K562 (cell line): ENCODE results near the gene CDC37. TPM values are rescaled to one million over a fixed set of nuclear protein-coding genes. Genes with fewer than 3 reads are reported as not detected.

Experiments used
- CBX3 ChIP-seq, 2 experiments: IDR thresholded peaks; 1 replicate in 1 of 2; 2 replicates in 1 of 2; pipeline ENCODE4 v1.6.1; 2012; ENCODE audit warnings: inconsistent platforms in 2 of 2, low read length in 2 of 2, borderline replicate concordance in 1 of 2, control low read depth in 1 of 2
- ETV5 ChIP-seq: sonication (generic); formaldehyde crosslinking; IDR thresholded peaks from 2 replicates; pipeline ENCODE4 v1.4.0; 2020; ENCODE audit warnings: low read depth, mild to moderate bottlenecking, missing genetic modification reagents
- FIP1L1 ChIP-seq: fragments of 200-400 bp; formaldehyde crosslinking; IDR thresholded peaks from 2 replicates; pipeline ENCODE4 v1.6.1; 2018; ENCODE audit warnings: mild to moderate bottlenecking, low read depth, low read length; ENCODE audit not compliant: poor library complexity, severe bottlenecking
- JUN ChIP-seq, 2 experiments: sonication (generic) in 1 of 2; formaldehyde crosslinking in 1 of 2; IDR thresholded peaks; 2 replicates each; pipeline versions ENCODE4 v1.6.1 to v1.8.0; 2012 to 2022; ENCODE audit warnings: borderline replicate concordance in 2 of 2, mild to moderate bottlenecking in 2 of 2, improper control_type of control experiment in 1 of 2, low read depth in 1 of 2, low read length in 1 of 2, missing genetic modification reagents in 1 of 2
- KDM1A ChIP-seq, 2 experiments: fragments of 450-650 bp; IDR thresholded peaks; 2 replicates each; pipeline ENCODE4 v1.6.1; 2016; ENCODE audit warnings: mild to moderate bottlenecking in 2 of 2
- MXI1 ChIP-seq: IDR thresholded peaks from 2 replicates; pipeline ENCODE4 v1.6.1; 2011; ENCODE audit warnings: low read depth, mild to moderate bottlenecking, improper control_type of control experiment, low read length
- MYC ChIP-seq, 2 experiments: fragments of 250-450 bp in 1 of 2; sonication (Bioruptor Pico) in 1 of 2; IDR thresholded peaks; 2 replicates each; pipeline versions ENCODE4 v1.5.1 to v1.6.1; 2012 to 2021; ENCODE audit warnings: low read depth in 2 of 2, borderline replicate concordance in 1 of 2, improper control_type of control experiment in 1 of 2, low read length in 1 of 2, mild to moderate bottlenecking in 1 of 2, moderate library complexity in 1 of 2
- POLR2B ChIP-seq: fragments of 450-650 bp; IDR thresholded peaks from 2 replicates; pipeline ENCODE4 v1.6.1; 2018; ENCODE audit warnings: low read depth; ENCODE audit not compliant: partially characterized antibody
- SIN3A ChIP-seq, 2 experiments: fragments of 150-350 bp in 1 of 2; IDR thresholded peaks; 2 replicates each; pipeline ENCODE4 v1.6.1; 2011 to 2016; ENCODE audit warnings: borderline replicate concordance in 2 of 2, low read depth in 2 of 2, low read length in 2 of 2, mild to moderate bottlenecking in 2 of 2, moderate library complexity in 2 of 2; ENCODE audit not compliant: control insufficient read depth in 1 of 2
- TBP ChIP-seq: optimal IDR thresholded peaks from 2 replicates; pipeline ENCODE3; 2011; ENCODE audit warnings: low read depth, low read length, improper control_type of control experiment
- ZNF23 ChIP-seq: fragments of 250-450 bp; sonication (Bioruptor Pico); IDR thresholded peaks from 2 replicates; pipeline ENCODE4 v1.4.0; 2020; ENCODE audit warnings: mild to moderate bottlenecking
- ZNF507 ChIP-seq: conservative IDR thresholded peaks from 2 replicates; pipeline ENCODE4 v1.6.1; 2017; ENCODE audit warnings: missing genetic modification characterization, missing compliant biosample characterization
- polyA plus RNA-seq, 8 experiments: library from polyadenylated mRNA; depleted of rRNA in 4 of 8; stranded (reverse) in 5 of 8; unstranded in 3 of 8; fragments of >200 nt; fragmentation: Nextera tagmentation in 2 of 8; fragmentation: Illumina TruSeq in 1 of 8; extraction: Ambion mirVana in 2 of 8; extraction: Trizol in 1 of 8; gene quantifications; 2 replicates each; pipeline versions ENCODE4 v1.2.1 to v1.2.3, GENCODE V29; 2011 to 2014; ENCODE audit warnings: inconsistent platforms in 1 of 8, missing spikeins in 1 of 8
- total RNA-seq, 7 experiments: library from RNA; depleted of rRNA in 6 of 7; stranded (reverse); fragments of >200 nt in 6 of 7; fragmentation: Illumina TruSeq in 2 of 7; extraction: Trizol in 2 of 7; gene quantifications; 2 replicates each; pipeline versions ENCODE4 v1.2.1 to v1.2.3, GENCODE V29; 2011 to 2021; ENCODE audit warnings: low replicate concordance in 1 of 7
- TF ChIP-seq, protein P1 (sequence below): fragments of 450-650 bp; IDR thresholded peaks from 2 replicates; pipeline ENCODE4 v1.6.1; 2018; ENCODE audit not compliant: partially characterized antibody
- TF ChIP-seq, protein P2 (sequence below): fragments of 250-450 bp; sonication (Bioruptor Pico); IDR thresholded peaks from 2 replicates; pipeline ENCODE4 v1.4.0; 2020; ENCODE audit warnings: mild to moderate bottlenecking, moderate library complexity

The CDC37 gene
- total and polyA plus RNA-seq, 9 of the 15 experiments (the other 6 are each of a cell fraction or from before 2014, with no cell fraction given) = 6.6 to 538 (median 227) TPM

DNA sequence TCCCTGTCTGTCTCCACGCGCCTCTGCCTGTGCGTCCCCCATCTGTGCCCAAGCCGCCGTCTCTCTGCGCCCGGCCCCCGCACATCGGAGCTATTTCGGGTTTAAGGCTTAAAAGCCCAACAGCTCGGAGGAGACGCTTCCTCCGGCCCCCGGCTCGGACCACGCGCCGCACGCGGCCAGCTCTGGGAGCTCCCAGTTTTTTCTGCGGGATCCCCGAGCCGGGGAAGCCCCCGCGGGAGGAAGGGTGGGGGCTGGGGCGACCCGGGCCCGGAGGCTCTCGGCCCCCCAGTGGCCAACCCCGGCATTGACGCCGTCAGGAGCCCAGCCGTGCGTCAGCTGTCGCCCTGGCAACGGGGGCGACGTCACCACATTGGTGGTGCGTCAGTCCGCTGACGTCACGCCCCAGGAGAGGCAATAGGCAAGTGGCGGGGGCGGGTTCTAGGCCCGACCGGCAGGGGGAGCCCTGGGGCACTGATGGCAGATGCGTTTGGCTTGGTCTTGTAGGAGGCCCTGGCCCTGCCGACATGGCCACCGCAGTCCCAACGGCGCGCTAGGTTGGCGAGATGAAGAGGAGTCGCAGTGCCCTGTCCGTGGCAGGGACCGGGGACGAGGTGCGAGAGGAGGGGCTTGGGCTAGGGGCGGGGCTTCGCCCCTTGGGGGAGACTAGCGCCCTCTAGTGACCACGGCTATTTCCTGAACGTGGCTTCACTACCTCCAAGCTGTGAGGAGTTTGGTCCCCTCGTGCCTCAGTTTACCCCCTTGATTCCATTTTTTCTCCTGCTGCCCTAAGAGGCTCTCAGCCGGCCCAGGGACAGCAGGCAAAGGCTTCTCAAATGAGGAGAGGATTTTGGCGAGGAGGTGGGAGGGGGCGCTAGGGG lies 13.3 kb upstream of the CDC37 start (continued):
- TF ChIP-seq, protein P1, sequence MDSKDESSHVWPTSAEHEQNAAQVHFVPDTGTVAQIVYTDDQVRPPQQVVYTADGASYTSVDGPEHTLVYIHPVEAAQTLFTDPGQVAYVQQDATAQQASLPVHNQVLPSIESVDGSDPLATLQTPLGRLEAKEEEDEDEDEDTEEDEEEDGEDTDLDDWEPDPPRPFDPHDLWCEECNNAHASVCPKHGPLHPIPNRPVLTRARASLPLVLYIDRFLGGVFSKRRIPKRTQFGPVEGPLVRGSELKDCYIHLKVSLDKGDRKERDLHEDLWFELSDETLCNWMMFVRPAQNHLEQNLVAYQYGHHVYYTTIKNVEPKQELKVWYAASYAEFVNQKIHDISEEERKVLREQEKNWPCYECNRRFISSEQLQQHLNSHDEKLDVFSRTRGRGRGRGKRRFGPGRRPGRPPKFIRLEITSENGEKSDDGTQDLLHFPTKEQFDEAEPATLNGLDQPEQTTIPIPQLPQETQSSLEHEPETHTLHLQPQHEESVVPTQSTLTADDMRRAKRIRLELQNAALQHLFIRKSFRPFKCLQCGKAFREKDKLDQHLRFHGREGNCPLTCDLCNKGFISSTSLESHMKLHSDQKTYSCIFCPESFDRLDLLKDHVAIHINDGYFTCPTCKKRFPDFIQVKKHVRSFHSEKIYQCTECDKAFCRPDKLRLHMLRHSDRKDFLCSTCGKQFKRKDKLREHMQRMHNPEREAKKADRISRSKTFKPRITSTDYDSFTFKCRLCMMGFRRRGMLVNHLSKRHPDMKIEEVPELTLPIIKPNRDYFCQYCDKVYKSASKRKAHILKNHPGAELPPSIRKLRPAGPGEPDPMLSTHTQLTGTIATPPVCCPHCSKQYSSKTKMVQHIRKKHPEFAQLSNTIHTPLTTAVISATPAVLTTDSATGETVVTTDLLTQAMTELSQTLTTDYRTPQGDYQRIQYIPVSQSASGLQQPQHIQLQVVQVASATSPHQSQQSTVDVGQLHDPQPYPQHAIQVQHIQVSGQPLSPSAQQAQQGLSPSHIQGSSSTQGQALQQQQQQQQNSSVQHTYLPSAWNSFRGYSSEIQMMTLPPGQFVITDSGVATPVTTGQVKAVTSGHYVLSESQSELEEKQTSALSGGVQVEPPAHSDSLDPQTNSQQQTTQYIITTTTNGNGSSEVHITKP = peak; percentile 56
- TF ChIP-seq FIP1L1 (peak; percentile 90), ETV5 (CRISPR knock-in tag) (peak; percentile 59), TBP (peak; percentile 62), MYC (IDR thresholded peaks at IDR 0.05; ENCODE audit: low read depth, low read length) (peak; percentile 81), MYC (CRISPR knock-in tag; IDR thresholded peaks at IDR 0.05; ENCODE audit: borderline replicate concordance, low read depth) (peak; percentile 37; the same call in 1 of the 2 replicates), SIN3A (IDR thresholded peaks at IDR 0.05; ENCODE audit: borderline replicate concordance in 2 of 2, control insufficient read depth in 1 of 2, low read depth in 2 of 2, low read length in 2 of 2) (peak; percentile 54 to 80; a peak in 1 of 4 replicates), KDM1A (IDR thresholded peaks at IDR 0.05) (peak; percentile 99 to 100), JUN (IDR thresholded peaks at IDR 0.05; ENCODE audit: borderline replicate concordance, low read depth, low read length) (peak; percentile 83), JUN (CRISPR knock-in tag; IDR thresholded peaks at IDR 0.05; ENCODE audit: borderline replicate concordance) (peak; percentile 92; the same call in 1 of the 2 replicates), CBX3 (IDR thresholded peaks at IDR 0.05; ENCODE audit: borderline replicate concordance in 1 of 2, low read length in 2 of 2) (peak in 1 of 2 experiments; percentile 94; a peak in 2 of 3 replicates), POLR2B (no peak), ZNF507 (no peak), MXI1 (peak; percentile 97), ZNF23 (no peak)
- TF ChIP-seq, protein P2, sequence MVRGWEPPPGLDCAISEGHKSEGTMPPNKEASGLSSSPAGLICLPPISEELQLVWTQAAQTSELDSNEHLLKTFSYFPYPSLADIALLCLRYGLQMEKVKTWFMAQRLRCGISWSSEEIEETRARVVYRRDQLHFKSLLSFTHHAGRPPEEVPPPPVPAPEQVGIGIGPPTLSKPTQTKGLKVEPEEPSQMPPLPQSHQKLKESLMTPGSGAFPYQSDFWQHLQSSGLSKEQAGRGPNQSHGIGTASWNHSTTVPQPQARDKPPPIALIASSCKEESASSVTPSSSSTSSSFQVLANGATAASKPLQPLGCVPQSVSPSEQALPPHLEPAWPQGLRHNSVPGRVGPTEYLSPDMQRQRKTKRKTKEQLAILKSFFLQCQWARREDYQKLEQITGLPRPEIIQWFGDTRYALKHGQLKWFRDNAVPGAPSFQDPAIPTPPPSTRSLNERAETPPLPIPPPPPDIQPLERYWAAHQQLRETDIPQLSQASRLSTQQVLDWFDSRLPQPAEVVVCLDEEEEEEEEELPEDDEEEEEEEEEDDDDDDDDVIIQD = no peak
